Measurements from ENCODE around the gene RNF182.
A peak's percentile ranks its signal among the peaks of the same experiment; 100 is the strongest.
"Not testable (repeated sequence)": the region's sequence is repeated elsewhere in the genome, so short reads cannot be mapped to it uniquely, and the experiment has no call there.

The RNF182 gene, protein sequence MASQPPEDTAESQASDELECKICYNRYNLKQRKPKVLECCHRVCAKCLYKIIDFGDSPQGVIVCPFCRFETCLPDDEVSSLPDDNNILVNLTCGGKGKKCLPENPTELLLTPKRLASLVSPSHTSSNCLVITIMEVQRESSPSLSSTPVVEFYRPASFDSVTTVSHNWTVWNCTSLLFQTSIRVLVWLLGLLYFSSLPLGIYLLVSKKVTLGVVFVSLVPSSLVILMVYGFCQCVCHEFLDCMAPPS

DNA sequence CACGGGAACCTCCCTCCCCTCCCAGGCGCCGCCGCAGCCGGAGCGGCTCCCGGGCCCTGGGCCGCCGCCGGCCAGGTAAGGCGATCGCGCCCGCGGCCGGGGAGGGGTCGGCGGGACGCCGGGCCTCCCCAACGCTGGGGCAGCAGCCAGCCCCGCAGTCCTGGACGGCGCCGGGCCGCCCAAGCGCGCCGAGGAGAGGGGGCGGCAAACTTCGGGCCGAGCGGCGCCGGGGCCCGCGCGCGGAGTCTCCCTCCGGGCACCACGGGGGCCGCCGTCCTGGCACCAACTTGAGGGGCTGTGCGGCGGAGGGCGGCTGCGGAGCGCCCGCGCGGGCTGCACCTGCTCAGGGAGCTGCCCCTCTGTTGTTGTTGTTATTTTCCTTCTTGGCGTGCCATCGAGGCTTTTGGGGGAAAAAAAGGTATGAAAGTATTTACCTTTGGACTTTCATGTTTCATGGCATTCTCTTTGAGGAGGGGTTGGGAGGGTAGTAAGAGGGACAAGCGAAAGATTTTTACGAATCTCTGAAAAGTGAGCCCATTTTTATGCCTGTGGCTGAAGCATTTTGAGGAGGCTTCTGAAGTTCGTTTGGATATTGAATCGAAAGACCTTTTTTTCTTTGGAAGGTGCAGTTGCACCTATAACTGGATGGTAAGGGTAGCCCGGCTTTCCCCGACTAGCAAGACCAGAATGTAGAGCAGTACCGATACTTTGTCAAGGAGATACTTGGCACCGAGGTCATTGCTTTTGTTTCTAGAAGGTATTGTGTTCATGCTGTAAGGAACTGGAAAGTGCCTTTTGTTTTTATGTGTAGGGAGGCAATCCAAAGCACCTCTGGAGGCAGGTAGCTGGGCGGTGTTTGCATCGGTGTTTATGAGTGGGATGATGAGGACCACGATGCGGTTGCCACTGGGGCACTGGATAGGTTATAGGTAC lies at the start of gene RNF182:
RNF182 (plus strand) TSS at position 4 of the 933 bp plus-strand sequence. CDS start 52,168 bp downstream, outside the sequence.
- DNase-seq (ENCODE audit: low read depth in 2 of 2), result peak in 1 of 2 donors; percentile 34

DNA sequence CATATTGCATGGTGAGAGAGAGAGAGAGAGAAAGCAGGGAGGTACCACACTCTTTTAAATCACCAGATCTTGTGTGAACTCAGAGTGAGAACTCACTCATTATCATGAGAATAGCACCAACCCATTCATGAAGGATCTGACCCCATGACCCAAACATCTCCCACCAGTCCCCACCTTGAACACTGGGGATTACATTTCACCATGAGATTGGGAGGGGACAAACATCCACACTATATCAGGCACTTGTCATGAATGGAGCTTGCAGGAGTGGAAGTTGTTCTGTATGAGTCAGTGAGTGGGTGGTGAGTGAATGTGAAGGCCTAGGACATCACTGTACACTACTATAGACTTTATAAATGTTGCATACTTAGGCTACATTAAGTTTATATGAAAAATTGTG lies 47.7 kb upstream of the RNF182 start:
- no peak for DNase-seq (ENCODE audit: low read depth in 2 of 2)

DNA sequence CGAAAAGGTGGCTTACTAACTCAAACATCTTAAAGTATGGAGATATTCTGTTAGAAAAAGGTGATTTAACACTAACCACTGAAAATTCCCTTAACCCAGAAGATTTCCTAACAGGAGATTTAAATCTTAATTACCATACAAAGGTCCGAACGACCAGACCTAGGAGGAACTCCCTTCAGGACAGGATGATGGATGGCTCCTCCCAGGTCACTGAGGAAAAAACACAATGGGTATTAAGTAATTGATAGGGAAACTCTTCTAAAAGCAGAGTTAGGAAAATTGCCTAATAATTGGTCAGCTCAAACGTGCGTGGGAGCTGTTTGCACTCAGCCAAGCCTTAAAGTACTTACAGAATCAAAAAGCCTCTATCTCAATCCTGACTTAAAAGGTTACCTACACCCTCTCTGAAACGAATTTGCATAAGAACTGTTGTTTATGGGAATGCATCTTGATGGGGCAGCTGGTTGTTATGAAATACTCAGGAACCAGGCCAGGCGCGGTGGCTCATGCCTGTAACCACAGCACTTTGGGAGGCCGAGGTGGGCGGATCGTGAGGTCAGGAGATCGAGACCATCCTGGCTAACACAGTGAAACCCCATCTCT lies 44.6 kb upstream of the RNF182 start:
- DNase-seq (ENCODE audit: low read depth in 2 of 2), result not testable (repeated sequence)

DNA sequence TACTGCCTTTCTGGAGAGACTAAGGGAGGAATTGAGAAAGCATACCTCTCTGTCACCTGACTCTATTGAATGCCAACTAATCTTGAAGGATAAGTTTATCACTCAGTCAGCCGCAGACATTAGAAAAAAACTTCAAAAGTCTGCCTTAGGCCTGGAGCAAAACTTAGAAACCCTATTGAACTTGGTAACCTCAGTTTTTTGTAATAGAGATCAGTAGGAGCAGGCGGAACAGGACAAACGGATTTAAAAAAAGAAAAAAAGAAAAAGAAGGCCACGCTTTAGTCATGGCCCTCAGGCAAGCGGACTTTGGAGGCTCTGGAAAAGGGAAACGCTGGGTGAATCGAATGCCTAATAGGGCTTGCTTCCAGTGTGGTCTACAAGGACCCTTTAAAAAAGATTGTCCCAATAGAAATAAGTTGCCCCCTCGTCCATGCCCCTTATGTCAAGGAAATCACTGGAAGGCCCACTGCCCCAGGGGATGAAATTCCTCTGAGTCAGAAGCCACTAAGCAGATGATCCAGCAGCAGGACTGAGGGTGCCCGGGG lies 43.1 kb upstream of the RNF182 start:
- no peak for DNase-seq (ENCODE audit: low read depth in 2 of 2)

DNA sequence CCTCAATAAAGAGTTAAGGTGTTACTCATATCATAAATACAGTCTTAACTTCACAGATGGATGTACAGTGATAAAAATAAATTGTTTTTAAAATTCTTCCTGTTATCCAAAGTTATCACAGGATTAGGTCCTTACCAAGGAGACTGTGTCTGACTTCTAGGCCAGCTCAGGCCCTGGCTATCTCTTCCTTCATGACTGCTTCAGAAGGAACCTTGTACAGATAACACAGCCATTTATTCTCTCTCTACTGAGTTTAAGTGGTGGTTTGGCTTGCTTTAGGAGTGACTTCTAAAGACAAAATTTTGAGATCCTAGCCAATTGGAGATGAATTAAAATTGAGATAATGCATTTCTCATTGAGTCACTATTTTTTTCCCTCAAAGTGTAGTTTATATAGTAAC lies 40.8 kb upstream of the RNF182 start:
- DNase-seq (ENCODE audit: low read depth in 2 of 2), result no peak

DNA sequence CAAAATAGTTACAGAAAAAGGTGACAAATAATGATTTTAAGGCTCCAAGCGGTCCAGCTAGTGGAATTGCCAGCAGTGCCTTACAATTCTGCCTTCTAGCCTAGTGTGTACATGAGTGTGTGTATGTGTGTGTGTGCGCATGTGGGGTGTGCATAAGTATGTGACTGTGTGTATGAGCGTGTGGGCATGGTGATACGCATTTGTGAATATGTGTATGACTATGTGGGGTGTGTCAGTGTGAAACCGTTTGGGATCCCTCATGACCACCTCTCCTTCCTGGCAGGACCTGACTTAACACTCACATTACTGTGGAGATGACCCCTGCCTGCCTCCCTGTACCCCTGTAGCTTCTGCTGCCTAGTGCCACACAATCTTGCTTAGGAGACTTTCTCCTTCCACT lies 40.4 kb upstream of the RNF182 start:
- DNase-seq (ENCODE audit: low read depth in 2 of 2), result no peak

DNA sequence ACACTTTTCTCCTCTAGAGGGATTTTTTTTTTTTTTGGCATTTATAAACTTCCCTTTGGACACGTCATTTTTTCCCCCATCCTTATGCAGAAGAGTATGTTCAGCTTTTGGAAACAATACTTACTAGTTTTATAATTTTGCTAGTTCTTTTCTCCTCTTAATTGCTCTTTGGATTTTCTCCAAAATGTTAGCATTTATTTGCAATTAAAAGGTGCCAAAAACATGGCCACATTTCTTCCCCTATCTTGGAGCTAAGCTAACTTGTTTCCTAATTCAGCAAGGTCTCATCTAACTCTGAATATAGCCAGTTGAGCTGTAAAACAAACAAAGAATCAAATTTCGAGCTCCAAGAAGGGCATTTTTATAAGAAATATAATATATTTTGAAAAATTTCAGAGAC lies 39.2 kb upstream of the RNF182 start:
- DNase-seq (ENCODE audit: low read depth in 2 of 2), result no peak

DNA sequence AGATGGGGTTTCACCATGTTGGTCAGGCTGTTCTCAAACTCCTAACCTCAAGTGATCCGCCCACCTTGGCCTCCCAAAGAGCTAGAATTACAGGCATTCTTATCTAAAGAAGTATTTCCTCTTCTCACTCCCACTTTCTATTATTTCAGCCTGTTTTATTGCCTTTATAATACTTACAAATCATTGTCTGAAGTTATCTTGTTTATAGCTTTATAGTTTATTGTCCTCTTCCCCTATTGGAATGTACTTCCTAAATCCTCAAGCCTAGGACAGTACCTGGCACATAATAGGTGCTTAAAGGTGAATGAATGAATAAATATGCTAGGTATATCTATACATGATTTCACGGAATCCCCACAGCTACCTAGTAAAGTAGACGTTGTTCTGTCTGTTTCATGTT lies 37.8 kb upstream of the RNF182 start:
- DNase-seq (ENCODE audit: low read depth in 2 of 2), result no peak

DNA sequence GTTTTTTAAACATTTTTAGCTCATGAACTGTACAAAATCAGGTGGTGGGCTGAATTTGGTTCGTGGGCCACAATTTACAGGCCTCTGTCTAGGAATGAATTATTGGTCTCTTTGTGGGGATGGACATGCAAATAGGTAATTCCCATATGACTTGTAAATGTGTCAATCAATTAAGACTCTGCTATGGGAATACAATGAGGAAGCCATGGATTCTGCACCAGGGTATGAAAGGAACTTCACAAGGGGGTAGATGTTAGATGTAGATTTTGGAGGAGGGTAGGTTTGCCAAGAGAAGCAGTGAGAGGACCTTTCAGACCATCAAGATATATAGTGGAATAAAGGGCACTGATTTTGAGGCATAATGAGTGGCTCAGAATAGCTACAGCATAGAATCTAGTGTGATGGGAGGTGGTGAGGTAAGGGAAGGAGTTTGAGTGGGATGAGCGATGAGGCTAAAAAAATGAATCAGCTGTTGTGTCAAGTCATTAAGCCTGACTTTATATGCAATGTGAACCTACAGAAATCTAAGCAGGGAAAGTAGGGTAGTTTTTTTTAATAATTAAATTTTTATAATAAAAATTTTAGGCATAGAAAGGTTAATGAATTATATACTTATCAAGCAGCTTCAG lies 32.6 kb upstream of the RNF182 start:
- no peak for DNase-seq (ENCODE audit: low read depth in 2 of 2)

DNA sequence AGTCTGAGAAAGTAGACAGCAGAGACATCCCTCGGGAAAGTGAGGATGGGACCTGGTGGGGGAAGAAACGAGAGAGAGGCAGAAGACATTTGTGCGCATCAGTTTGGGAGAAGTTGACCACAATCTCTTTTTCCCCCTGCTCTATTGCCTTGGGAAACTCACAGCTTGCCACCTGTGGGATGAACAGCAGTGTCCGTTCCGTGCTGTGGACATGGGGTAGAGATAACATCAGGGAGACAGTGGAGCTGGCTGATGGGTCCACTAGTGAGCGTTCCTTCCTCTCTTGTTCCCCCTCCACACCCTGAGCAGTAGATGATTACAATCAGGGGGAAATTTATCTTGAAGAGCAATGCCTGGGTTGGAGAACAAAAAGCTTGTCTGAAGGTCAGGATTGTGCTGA lies 21.8 kb upstream of the RNF182 start:
- DNase-seq (ENCODE audit: low read depth in 2 of 2), result no peak

DNA sequence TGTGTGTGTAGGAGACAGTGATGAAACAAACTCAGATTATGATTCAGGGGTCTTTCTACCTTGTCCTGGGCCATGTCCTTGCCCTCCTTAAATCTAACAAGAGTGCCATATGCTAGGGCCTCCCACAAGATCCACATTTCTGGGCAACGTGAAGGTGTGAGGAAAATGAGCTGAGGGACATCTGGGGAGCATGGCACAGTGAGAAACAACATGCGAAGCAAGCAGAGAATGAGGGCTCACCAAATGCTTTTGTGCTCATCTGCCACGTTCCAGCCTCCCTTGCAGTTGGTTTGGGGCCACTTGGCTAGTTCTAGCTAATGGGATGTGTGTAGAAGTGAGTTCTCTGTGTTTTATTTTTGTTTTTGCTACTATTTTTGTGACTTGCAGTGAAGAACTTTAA lies 21.4 kb upstream of the RNF182 start:
- DNase-seq (ENCODE audit: low read depth in 2 of 2), result no peak

DNA sequence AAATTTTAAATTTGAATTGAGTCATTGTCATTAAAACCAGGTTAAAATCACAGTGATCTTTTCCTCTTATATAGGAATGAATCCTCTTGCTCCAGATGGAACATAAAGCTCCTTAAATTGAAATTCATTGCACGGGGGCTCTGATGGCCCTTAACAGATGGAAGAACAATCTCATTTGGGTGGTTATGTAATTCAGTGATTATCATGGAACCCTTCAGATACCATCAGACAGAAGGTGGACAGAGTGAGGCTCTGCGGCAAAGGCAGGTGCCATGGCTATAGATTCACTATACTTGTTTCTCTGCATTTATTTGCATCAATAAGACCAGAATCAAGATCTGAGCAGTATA lies 17.8 kb upstream of the RNF182 start:
- DNase-seq (ENCODE audit: low read depth in 2 of 2), result no peak

DNA sequence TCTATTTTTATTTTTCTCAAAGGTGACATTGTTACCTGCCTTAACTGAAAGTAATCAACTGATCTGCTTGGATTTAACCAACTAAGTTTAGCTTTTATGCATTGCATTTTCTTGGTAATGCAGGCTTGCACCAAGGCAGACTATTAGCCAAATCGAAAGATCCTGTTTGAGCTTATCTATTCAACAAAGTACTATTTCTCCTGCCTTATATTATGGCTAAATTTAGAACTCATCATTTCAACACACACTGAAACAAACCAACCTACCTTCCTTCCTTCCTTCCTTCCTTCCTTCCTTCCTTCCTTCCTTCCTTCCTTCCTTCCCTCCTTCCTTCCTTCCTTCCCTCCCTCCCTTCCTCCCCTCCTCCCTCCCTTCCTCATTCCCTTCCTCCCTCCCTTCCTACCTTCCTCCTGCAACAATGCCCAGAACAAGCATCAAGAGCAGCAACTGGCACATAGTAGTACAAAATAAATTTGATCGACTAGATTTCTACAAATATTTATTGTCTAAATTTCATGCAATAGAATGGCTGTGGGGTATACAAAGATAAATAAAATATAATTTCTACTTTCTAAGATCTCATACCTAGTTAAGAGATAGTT lies 17.0 kb upstream of the RNF182 start:
- DNase-seq (ENCODE audit: low read depth in 2 of 2), result no peak

DNA sequence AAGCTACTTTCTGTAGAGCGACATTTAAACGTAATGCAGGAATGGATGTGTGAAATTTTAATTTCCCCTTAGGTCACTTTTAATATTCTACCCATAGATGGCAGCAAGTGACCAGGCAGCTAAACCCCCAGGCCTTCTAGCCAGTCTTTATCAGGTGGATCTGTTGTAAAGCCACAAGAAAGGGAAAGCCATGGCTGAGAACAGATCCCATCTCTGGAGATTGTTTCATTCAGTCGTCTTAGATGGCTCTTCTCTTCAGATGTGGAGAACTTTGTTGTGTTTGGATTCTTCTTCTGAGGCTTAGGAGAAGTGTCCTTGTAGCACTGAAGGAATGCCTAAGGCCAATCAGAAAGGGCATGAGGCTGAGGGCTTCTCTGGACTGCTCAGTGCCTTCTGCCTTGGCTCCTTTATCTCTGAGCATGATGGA lies 15.8 kb upstream of the RNF182 start:
- DNase-seq (ENCODE audit: low read depth in 2 of 2), result peak in 1 of 2 donors; percentile 23

DNA sequence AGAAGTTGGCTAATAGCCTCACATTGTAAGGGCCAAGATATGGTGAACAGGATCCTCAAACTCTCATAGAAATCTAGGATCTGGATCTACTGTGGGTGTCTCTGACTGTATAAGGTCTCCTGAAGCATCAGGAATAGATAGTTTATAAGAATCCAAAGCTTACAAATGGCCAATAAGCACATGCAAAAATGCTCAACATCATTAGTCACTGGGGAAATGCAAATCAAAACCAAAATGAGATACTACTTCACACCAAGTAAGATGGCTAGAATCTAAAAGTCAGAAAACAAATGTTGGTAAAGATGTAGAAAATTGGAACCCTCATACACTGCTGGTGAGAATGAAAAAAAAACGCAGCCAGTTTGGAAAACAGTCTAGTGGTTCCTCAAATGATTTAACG lies 14.3 kb upstream of the RNF182 start:
- no peak for DNase-seq (ENCODE audit: low read depth in 2 of 2)

DNA sequence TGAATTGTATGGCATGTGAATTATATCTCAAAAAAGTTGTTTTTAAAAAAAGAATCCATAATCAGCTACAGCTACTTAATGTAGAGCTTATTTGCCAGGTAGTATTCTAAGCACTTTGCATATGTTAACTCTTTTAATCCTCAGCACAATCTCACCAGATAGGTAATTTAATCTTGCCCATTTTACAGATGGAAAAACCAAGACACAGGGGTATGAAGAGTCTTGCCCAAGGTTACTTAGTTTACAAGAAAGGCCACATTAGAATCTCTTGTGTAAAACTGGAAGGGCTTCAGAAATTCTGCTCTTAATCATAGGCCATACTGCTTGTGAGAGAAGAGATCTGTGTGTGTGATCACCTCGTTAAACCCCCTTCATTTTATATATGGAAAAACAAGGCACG lies 13.4 kb upstream of the RNF182 start:
- DNase-seq (ENCODE audit: low read depth in 2 of 2), result no peak

DNA sequence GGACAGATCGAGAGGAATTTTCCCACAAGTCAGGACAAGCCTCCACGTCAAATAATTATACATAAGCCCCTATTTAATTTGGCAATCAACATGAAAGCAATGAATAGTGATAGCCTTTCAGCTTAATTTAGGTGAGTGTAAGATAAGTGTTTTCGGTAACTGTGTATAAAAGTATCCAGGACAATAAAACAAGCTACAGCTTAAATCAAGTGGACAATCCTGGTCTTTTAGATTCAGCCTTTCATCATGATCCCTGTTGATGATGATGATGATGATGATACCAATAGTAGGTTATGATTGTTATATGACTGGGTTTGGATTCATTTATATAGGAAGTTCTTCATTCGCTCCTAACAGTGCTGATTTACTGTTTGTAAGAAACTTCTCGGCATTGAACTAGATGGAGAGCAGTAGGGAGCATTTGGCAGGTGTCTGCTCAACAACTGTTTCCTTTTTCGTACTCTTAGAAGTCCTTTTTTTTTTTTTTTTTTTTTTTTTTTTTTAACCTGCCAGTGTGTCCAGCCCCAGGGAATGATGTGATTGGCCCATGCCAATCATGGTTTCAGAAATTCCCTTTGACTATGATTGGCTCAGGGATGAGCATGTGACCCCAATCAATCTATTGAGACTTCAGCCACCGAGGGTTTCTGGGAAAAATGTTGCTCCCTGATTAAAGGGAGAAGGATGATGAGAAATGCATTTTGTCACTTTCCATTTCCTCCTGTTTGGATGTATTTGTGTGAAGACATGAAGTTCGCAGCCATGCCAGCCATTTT lies 11.3 kb upstream of the RNF182 start:
- DNase-seq (ENCODE audit: low read depth in 2 of 2), result no peak

DNA sequence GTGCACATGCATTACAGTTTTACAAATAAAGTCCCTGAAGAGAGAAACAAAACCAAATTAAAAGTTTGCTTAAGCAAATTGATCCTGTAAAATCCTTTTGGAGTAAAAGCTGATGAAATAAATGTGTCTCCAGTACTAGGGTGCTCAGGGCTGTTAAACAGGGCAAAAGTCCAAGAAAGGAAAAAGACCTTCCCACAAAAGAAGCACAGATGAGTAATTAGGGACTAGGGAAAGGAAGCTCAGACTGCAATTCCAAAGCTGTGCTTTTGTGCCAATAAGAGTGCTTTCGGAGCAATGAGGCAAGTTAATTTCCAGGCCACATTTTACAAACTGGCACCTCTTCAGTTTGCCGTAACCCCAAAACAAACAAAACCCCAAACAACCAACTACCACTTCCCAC lies 10.4 kb upstream of the RNF182 start:
- DNase-seq (ENCODE audit: low read depth in 2 of 2), result no peak

DNA sequence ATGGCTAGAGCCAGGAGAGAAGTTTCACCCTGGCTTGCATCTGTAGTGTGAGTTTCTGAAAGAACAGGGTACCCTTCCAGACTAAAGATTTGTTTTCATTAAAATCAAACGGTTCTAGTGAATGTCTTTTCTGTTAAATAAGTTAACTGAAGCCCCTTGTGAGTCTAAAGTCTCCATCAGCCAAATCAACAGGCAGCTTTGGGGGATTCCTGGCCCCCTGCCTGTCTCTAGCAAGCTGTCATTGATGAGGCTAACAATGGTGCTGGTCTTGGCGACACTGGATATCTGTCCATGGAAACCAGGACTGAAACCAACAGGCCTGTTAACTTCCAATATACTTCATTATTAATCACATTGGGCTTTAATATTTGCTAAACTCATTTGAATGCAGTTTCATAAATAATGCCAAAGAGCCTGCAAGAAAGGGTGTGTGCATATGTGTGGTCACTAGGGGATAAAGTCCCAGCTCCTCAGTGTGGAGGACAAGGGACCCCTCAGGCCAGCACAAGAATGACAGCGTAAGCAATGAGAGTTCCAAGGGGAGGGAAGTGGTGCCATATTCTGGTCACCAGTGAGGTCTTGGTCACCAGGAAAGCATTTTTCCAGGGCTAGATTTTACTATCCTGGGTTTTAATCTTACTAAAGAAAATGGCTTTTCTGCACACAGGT lies 9.1 kb upstream of the RNF182 start:
- DNase-seq (ENCODE audit: low read depth in 2 of 2), result no peak

DNA sequence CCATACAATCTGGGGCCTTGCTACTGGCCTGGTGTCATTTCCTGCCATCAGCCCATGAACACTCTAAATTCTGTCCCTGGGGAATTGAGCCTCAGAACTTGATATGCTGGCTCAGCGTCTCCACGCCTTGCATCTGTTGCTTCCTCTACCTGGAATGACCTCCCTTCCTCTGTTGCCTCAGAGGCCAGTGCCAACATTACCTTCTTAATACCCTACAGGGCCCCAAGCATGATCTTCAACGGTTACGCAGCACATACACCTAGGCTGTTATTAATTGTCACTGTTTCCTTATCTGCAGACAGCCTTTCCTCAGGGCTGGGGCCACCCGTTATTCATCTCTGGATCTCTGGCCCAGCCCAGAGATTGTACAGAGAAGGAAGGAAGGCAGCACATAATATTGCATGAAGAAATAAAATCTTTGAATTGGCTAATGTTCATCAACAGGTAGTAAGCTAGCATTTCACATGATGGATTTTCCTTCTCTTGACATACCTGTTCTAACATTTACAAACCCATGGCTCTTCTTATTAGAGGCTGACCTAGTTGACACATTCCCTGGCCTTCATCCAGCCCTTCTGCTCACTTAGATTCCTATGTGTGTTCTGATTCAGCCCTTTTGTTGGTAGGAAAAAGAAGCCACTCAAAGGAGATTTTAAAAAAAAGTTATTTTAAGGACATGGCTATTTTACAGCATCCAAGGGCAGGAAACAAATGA lies 8.4 kb upstream of the RNF182 start:
- no peak for DNase-seq (ENCODE audit: low read depth in 2 of 2)
